Germinal center (tissue), 1 donor: Measurements from ENCODE around the gene MAGI1.
"Not testable (repeated sequence)": the region's sequence is repeated elsewhere in the genome, so short reads cannot be mapped to it uniquely, and the experiment has no call there.

ENCODE experiments used
- DNase-seq: peaks from one replicate; pipeline ENCODE4 v3.0.0; 2012; ENCODE audit warnings: mixed read lengths, low spot score

MAGI1 gene

DNA sequence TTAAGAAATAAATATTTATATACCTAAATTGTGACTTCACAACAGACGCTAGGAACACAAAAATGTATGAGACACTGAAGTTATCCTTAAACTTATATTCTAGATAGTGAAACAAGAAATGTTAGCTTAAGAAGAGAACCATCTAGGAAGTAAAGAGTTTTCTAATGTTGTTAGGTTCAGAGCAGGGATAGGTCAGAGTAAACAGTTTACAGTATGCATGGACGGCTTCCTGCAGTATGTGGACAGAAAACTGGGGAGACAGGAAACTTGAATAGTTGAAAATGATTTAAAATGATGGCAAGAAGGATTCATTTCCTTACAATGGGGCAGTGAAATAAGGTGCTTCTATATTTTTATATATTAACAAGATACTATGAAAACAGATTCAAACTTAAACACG is 449.8 kb downstream of the MAGI1 start:
- no peak for DNase-seq

GRCh38 chr3:65587650-65588439 is 450.9 kb downstream of the MAGI1 start:
- DNase-seq, result no peak

DNA sequence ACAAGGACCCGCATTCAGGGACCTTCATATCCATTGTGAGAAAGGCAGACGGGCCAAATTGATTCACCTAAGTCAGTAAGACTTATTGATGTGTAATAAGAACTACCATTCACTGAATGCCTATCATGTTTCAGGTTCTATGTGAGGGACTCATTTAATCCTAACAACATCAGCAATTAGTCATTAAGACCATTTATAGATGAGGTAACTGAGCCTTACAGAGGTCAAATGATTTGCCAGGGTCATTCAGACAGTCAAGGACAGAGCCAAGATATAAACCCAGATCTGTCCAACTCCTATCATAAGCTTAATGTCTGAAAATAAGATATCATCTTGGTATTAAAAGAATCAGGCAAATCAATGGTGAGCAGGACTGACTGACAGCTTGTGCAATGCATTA is 453.8 kb downstream of the MAGI1 start:
- DNase-seq, result no peak

GRCh38 chr3:65584002-65584401 is 454.7 kb downstream of the MAGI1 start:
- DNase-seq, result no peak

- no peak for DNase-seq
These were observed 455.5 kb downstream of the MAGI1 start for GRCh38 chr3:65583188-65583587.

GRCh38 chr3:65582012-65582717 is 456.6 kb downstream of the MAGI1 start:
- no peak for DNase-seq

DNA sequence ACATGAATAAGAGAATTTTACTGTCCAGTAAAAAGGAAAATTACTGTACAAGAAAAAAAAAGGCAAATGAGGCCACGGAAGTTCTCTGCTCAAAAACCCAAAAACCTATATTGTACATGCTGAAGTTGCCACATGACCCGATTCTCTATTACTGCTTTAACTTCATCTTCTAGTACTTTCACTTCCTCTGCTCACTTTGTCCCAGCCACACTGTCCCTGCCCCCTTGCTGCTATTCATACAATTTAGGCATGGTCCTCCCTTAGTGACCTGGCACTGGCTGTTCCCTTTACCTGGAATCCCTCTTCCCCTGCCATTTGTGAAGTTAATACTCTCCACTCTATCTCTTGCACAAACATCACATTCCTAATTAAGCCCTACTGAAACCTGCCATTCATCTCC is 457.4 kb downstream of the MAGI1 start:
- DNase-seq, result no peak

GRCh38 chr3:65578861-65579260 is 459.9 kb downstream of the MAGI1 start:
- no peak for DNase-seq

DNA sequence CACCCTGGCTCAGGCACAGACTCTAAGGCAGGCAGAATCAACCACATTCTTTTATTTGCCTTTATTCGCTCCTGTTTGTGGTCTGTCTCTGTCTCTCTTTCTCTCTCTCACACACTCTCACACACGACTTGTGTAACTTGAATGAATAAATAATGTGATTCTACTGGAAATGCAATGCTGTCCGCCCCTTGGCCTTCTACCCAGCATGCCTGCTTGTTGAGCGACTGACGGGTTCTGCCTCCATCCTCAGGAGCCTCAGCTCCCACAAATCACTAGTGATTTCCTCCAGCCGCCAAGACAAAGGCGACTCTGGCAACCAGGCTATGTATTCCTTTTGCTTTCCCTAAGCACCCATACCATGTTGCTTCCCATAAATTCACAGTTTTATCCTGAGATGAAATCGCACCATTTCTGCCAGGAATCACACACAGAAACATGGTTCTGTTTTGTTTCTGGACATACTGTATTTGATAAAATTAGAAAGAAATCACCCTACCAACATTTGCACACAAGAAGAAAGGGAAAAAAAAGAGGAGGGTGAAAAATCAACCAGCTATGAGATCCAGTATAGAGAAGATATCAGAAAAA is 460.8 kb downstream of the MAGI1 start:
- DNase-seq, result no peak

- no peak for DNase-seq
These were observed 461.8 kb downstream of the MAGI1 start for GRCh38 chr3:65576966-65577365.

GRCh38 chr3:65576228-65576627 is 462.5 kb downstream of the MAGI1 start:
- DNase-seq, result no peak

- DNase-seq, result no peak
These were observed 463.3 kb downstream of the MAGI1 start for GRCh38 chr3:65575376-65575840.

- DNase-seq, result no peak
These were observed 465.1 kb downstream of the MAGI1 start for GRCh38 chr3:65573548-65574116.

DNA sequence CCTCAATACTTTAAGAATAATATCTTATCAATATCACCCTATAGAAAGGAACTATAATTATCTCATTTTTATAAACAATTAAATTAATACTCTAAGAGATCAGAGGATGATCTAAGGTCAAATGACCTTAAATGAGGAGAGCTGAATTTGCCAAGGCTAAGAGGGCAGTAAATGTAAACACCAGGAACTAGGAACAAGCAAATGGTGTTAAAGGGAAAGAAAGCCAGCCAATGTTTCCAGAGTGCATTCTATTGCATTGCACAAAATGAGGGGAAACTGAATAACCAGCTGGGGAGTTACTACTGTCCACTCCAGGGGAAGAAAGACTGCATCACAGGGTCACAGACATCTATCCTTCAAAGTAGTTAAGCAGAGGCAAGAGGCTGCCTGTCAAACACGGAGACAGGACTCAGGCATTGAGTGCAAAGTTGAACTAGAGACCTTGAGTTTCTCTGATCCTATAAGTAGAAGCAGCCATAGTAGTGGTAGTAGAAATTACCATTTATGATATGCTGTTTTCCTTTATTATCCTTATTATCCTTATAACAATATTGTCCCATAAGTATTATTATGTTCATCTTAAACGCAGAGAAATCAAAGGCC is 466.4 kb downstream of the MAGI1 start:
- DNase-seq, result no peak

DNA sequence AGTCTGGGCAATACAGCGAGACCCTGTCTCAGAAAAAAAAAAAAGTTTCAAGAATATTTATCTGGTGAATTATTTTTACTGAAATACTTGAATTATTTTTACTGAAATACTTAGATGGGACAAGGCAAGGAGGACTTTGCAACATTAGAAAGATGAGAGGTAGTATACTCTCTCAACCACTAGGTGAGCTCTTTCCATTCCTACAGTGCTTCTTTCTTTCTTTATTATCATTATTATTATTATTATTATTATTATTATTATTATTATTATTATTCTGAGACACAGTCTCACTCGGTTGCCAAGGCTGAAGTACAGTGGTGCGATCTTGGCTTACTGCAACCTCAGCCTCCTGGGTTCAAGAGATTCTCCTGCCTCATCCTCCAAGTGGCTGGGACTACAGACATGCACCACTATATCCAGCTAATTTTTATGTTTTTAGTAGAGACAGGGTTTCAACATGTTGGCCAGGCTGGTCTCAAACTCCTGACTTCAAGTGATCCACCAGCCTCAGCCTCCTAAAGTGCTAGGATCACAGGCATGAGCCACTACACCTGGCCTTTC is 468.8 kb downstream of the MAGI1 start:
- DNase-seq, result no peak

- no peak for DNase-seq
These were observed 469.6 kb downstream of the MAGI1 start for GRCh38 chr3:65569129-65569528.

GRCh38 chr3:65568497-65568896 is 470.2 kb downstream of the MAGI1 start:
- no peak for DNase-seq

- DNase-seq, result not testable (repeated sequence)
These were observed 473.0 kb downstream of the MAGI1 start for GRCh38 chr3:65565744-65566143.

GRCh38 chr3:65564483-65564882 is 474.2 kb downstream of the MAGI1 start:
- DNase-seq, result no peak

- DNase-seq, result no peak
These were observed 474.9 kb downstream of the MAGI1 start for GRCh38 chr3:65563861-65564260.

- DNase-seq, result no peak
These were observed 476.3 kb downstream of the MAGI1 start for GRCh38 chr3:65562447-65562846.

DNA sequence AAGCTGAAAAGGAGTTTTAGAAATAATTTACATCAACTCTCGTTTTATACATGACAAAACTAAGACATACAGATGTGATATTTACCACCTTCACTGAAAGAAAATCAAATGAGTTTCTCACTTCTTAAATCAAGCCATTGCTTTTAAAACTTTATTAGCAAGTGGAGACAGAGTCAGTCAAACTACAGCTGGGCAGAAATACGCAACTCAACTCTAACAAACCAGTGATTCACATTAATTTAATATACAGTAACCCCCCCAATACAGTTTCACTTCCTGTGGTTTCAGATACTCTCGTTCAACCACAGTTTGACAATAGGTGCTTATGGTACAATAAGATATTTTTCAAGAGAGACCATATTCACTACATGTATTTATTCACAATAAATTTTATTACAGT is 477.1 kb downstream of the MAGI1 start:
- DNase-seq, result no peak
